GM12878 (cell line): ENCODE results near the gene SYNGR1. TPM values are rescaled to one million over a fixed set of nuclear protein-coding genes. Genes with fewer than 3 reads are reported as not detected.

ENCODE experiments used
- ATAC-seq: fragments of 200-7000 bp; cut with Tn5 transposase; 3 replicates; pipeline ENCODE4 v1.9.1; 2020; ENCODE audit warnings: mild to moderate bottlenecking, moderate library complexity
- BruUV-seq: library from RNA; stranded (reverse); fragments of 400-500 nt; replicated peaks from 2 replicates; lab custom pipeline; 2021; lab: Mats Ljungman, UMichigan
- CTCF ChIA-PET: fragments of 300-600 bp; sonication (Branson Sonifier 250); formaldehyde crosslinking; extraction: SDS; loops from one replicate; lab custom pipeline; 2021; ENCODE audit warnings: inconsistent platforms; lab: Yijun Ruan, JAX
- POLR2A ChIA-PET: fragments of 350-600 bp; formaldehyde crosslinking; extraction: SDS; loops from one replicate; lab custom pipeline; 2021; ENCODE audit warnings: inconsistent platforms; lab: Charles Lee
- RAD21 ChIA-PET: fragments of 300-600 bp; sonication (Branson Sonifier 250); formaldehyde crosslinking; loops from one replicate; lab custom pipeline; 2023; ENCODE audit warnings: antibody characterized with exemption; ENCODE audit not compliant: unreplicated experiment; lab: Charles Lee
- SMC1A ChIA-PET: fragments of 300-600 bp; sonication (Branson Sonifier 250); formaldehyde crosslinking; loops from one replicate; lab custom pipeline; 2023; ENCODE audit not compliant: unreplicated experiment, uncharacterized antibody; lab: Charles Lee
- DNase-seq: peaks from one replicate; pipeline ENCODE4 v3.0.0-alpha.2; 2011; ENCODE audit warnings: low read depth, low spot score
- FAIRE-seq: peaks from 3 replicates; lab custom pipeline; 2011; peaks lifted over from hg19 to GRCh38; lab: Jason Lieb, UNC
- H2AFZ ChIP-seq: 2 replicates; pipeline ENCODE4 v1.6.0; 2011; ENCODE audit warnings: low read depth, low read length, control low read depth; ENCODE audit not compliant: control insufficient read depth
- H3K27ac ChIP-seq: 2 replicates; pipeline ENCODE4 v1.5.1; 2011; ENCODE audit warnings: control low read depth; ENCODE audit not compliant: control insufficient read depth, insufficient read depth
- H3K27me3 ChIP-seq, 2 experiments: replicated peaks in 1 of 2; 2 replicates each; pipeline versions ENCODE4 v1.6.0 to v1.6.1; 2011; ENCODE audit warnings: low read length in 1 of 2; ENCODE audit not compliant: control insufficient read depth in 2 of 2, insufficient read depth in 2 of 2
- H3K36me3 ChIP-seq, 2 experiments: 2 replicates each; pipeline ENCODE4 v1.5.1; 2011; ENCODE audit warnings: low read length in 1 of 2; ENCODE audit not compliant: control insufficient read depth in 2 of 2, insufficient read depth in 2 of 2
- H3K4me1 ChIP-seq: 2 replicates; pipeline ENCODE4 v1.6.1; 2011; ENCODE audit warnings: mild to moderate bottlenecking, low read length, moderate library complexity, mixed read lengths; ENCODE audit not compliant: control insufficient read depth, insufficient read depth
- H3K4me2 ChIP-seq: 2 replicates; pipeline ENCODE4 v1.6.0; 2011; ENCODE audit warnings: control low read depth; ENCODE audit not compliant: control insufficient read depth, insufficient read depth
- H3K4me3 ChIP-seq: fragments of 200-600 bp; sonication (generic); 2 replicates; pipeline ENCODE4 v1.5.1; 2016
- H3K79me2 ChIP-seq: 2 replicates; pipeline ENCODE4 v1.6.0; 2011; ENCODE audit warnings: low read length; ENCODE audit not compliant: control insufficient read depth, insufficient read depth
- H3K9ac ChIP-seq: 2 replicates; pipeline ENCODE4 v1.8.0; 2011; ENCODE audit warnings: low read length, control low read depth, mixed read lengths; ENCODE audit not compliant: control insufficient read depth, insufficient read depth
- H3K9me3 ChIP-seq: replicated peaks from 3 replicates; pipeline ENCODE4 v1.5.1; 2011; ENCODE audit warnings: mild to moderate bottlenecking, low read length; ENCODE audit not compliant: control insufficient read depth, insufficient read depth
- H4K20me1 ChIP-seq: 2 replicates; pipeline ENCODE4 v1.6.0; 2011; ENCODE audit not compliant: control insufficient read depth, insufficient read depth
- EZH2 ChIP-seq: IDR thresholded peaks from 2 replicates; pipeline ENCODE4 v1.6.1; 2012; ENCODE audit warnings: low read depth, mild to moderate bottlenecking, control low read depth, inconsistent platforms, low read length, borderline replicate concordance; ENCODE audit not compliant: control insufficient read depth
- GABPA ChIP-seq: IDR thresholded peaks from 2 replicates; pipeline ENCODE4 v1.6.1; 2014; ENCODE audit warnings: antibody characterized with exemption, low read depth, mild to moderate bottlenecking, inconsistent platforms
- GATAD2B ChIP-seq: fragments of 450-650 bp; conservative IDR thresholded peaks from 2 replicates; pipeline ENCODE4 v1.6.1; 2017; ENCODE audit warnings: low read depth, mild to moderate bottlenecking, moderate library complexity
- HDAC2 ChIP-seq: fragments of 200-600 bp; sonication (generic); IDR thresholded peaks from 2 replicates; pipeline ENCODE4 v1.6.1; 2017
- IRF4 ChIP-seq: IDR thresholded peaks from 2 replicates; pipeline ENCODE4 v1.6.1; 2011; ENCODE audit warnings: low read depth, low read length
- MEF2B ChIP-seq: fragments of 450-650 bp; IDR thresholded peaks from 2 replicates; pipeline ENCODE4 v1.6.1; 2018; ENCODE audit warnings: mild to moderate bottlenecking, moderate library complexity; ENCODE audit not compliant: partially characterized antibody, poor library complexity, severe bottlenecking
- MYB ChIP-seq: fragments of 150-350 bp; IDR thresholded peaks from 2 replicates; pipeline ENCODE4 v1.6.1; 2014; ENCODE audit warnings: mild to moderate bottlenecking, low read depth, low read length, borderline replicate concordance
- NFYB ChIP-seq: IDR thresholded peaks from 2 replicates; pipeline ENCODE4 v1.6.1; 2011; ENCODE audit warnings: low read depth, mild to moderate bottlenecking, low read length, improper control_type of control experiment, moderate library complexity; ENCODE audit not compliant: insufficient read depth
- NR2C1 ChIP-seq: fragments of 450-650 bp; IDR thresholded peaks from 2 replicates; pipeline ENCODE4 v1.6.1; 2017; ENCODE audit warnings: antibody characterized with exemption, mild to moderate bottlenecking, moderate library complexity
- PAX8 ChIP-seq: fragments of 450-650 bp; IDR thresholded peaks from 2 replicates; pipeline ENCODE4 v1.6.1; 2017; ENCODE audit warnings: mild to moderate bottlenecking, moderate library complexity
- POLR2AphosphoS5 ChIP-seq: IDR thresholded peaks from 2 replicates; pipeline ENCODE4 v1.6.1; 2011; ENCODE audit warnings: mild to moderate bottlenecking, low read length, inconsistent platforms
- SIX5 ChIP-seq: IDR thresholded peaks from 2 replicates; pipeline ENCODE4 v1.6.1; 2011; ENCODE audit warnings: mild to moderate bottlenecking, low read depth, low read length, moderate library complexity; ENCODE audit not compliant: severe bottlenecking
- TCF3 ChIP-seq: IDR thresholded peaks from 2 replicates; pipeline ENCODE4 v1.6.1; 2012; ENCODE audit warnings: low read depth, mild to moderate bottlenecking, low read length, borderline replicate concordance; ENCODE audit not compliant: insufficient read depth
- WGBS: methylation state at CpG from one replicate; pipeline ENCODE4 v1.1.6; 2016; ENCODE audit warnings: low lambda C conversion rate; ENCODE audit not compliant: insufficient replicate concordance, insufficient coverage; ENCODE audit errors: missing lambda C conversion rate; 5-methylcytosine and 5-hydroxymethylcytosine counted together
- in situ Hi-C: fragments of 300-500 bp; cut with MboI; formaldehyde crosslinking; loops from 9 replicates; pipeline ENCODE4 v1.14.3; 2018; ENCODE audit warnings: mixed read lengths
- intact Hi-C: fragments of 100-400 bp; cut with micrococcal nuclease; formaldehyde crosslinking; loops from one replicate; pipeline ENCODE4 v1.14.2; 2022; ENCODE audit not compliant: unreplicated experiment
- polyA plus RNA-seq, 11 experiments: library from polyadenylated mRNA; depleted of rRNA in 4 of 11; unstranded in 6 of 11; stranded (reverse) in 5 of 11; fragments of >200 nt; fragmentation: Nextera tagmentation in 4 of 11; fragmentation: Illumina TruSeq in 1 of 11; extraction: Ambion mirVana in 4 of 11; extraction: Trizol in 1 of 11; gene quantifications; 1 replicate in 1 of 11; 2 replicates in 10 of 11; pipeline versions ENCODE4 v1.2.1 to v1.2.3, GENCODE V29; 2011 to 2016; ENCODE audit warnings: inconsistent platforms in 2 of 11, missing spikeins in 2 of 11, low read depth in 1 of 11
- total RNA-seq, 4 experiments: library from RNA; depleted of rRNA in 3 of 4; stranded (reverse); fragments of >200 nt in 3 of 4; fragmentation: Illumina TruSeq in 1 of 4; extraction: Trizol in 1 of 4; gene quantifications; 2 replicates each; pipeline versions ENCODE4 v1.2.1 to v1.2.3, GENCODE V29; 2013 to 2021
- TF ChIP-seq, protein P1 (sequence below): fragments of 450-650 bp; IDR thresholded peaks from 2 replicates; pipeline ENCODE4 v1.6.1; 2017; ENCODE audit warnings: mild to moderate bottlenecking, low read depth, inconsistent platforms; ENCODE audit not compliant: poor library complexity, severe bottlenecking

The SYNGR1 gene
- total and polyA plus RNA-seq, 10 of the 15 experiments (the other 5 are each of a cell fraction or from before 2014, with no cell fraction given): 0.87 to 9.2 (median 3.5) TPM

DNA sequence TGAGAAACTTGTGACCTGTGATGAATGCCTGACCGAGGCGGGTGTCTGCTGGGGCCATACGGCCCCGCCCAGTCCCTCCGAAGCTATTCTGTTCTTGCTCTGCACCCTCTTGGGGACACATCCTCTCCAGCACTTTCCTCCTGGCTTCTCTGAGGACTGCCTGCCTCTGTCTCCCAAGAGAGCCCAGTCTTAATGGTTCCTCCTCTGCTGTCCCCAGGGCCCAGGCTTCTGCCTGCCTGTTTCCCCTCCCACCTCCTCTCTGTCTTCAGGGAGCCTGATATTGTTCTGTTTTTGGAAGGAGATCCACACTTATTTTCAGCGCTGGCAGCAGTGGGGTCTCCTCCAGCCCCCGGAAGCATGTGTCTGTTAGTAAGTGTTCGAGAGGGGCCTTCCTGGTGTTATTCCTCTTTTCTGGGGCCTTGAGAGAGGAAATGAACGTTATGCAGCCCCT is 18.7 kb downstream of the SYNGR1 start (continued):
- TF ChIP-seq, protein P1, sequence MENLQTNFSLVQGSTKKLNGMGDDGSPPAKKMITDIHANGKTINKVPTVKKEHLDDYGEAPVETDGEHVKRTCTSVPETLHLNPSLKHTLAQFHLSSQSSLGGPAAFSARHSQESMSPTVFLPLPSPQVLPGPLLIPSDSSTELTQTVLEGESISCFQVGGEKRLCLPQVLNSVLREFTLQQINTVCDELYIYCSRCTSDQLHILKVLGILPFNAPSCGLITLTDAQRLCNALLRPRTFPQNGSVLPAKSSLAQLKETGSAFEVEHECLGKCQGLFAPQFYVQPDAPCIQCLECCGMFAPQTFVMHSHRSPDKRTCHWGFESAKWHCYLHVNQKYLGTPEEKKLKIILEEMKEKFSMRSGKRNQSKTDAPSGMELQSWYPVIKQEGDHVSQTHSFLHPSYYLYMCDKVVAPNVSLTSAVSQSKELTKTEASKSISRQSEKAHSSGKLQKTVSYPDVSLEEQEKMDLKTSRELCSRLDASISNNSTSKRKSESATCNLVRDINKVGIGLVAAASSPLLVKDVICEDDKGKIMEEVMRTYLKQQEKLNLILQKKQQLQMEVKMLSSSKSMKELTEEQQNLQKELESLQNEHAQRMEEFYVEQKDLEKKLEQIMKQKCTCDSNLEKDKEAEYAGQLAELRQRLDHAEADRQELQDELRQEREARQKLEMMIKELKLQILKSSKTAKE: no peak
- TF ChIP-seq MYB: no peak

DNA sequence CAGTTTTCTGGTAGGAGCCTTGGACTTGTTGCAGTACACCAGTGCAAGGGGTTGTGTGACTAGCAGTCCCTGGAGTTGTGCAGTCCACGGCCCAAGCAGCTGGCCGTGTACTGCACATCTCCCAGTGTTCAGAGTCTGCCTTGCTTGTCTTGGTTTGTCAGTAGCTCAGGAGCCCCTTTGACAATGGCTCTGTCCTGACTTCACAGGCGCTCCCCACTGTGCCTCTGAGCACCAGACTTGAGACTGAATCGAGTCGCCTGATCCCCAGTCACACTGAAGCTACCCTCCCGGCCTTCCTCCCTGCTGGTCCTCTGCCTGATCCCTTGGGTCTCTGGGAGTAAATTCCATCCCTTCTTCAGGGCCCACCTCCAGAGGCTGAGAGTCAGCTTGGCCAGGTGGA is 19.4 kb downstream of the SYNGR1 start:
- CTCF ChIA-PET: interaction anchor here (1.0 to 1.5 kb wide), 3 partner anchors 9 to 37 kb away, joined by 3 to 4 read pairs (median 4); no protein-coding TSS in a partner anchor
- Histone ChIP-seq H2AFZ (no peak overlapping the region), H3K9me3 (peaks cover 1% of the 10 kb centered on the region; the same call in 1 of the 3 replicates), H3K27ac (no peak overlapping the region)
- BruUV-seq: no TSS peak
- in situ Hi-C loops: no loop called here
- TF ChIP-seq NR2C1: no peak
- no peak for TF ChIP-seq EZH2
- no peak for TF ChIP-seq GATAD2B
- TF ChIP-seq HDAC2: no peak
- no peak for TF ChIP-seq MEF2B
- no peak for TF ChIP-seq SIX5
- no peak for TF ChIP-seq NFYB
- no peak for TF ChIP-seq TCF3
- TF ChIP-seq IRF4: no peak
- no peak for TF ChIP-seq POLR2AphosphoS5
- TF ChIP-seq GABPA: no peak
- TF ChIP-seq PAX8: no peak
- TF ChIP-seq, all 136 proteins: peak for 0
- intact Hi-C loops: no loop called here
- WGBS: 79% methylated on average over 6 of the region's 6 CpGs
- Histone ChIP-seq H3K9ac (no peak overlapping the region), H3K27me3 (no peaks in the 10 kb centered on the region; a peak in 1 of 4 replicates), H3K79me2 (no peaks in the 10 kb centered on the region), H4K20me1 (no peaks in the 10 kb centered on the region), H3K4me2 (no peak overlapping the region), H3K4me3 (no peak overlapping the region), H3K4me1 (no peaks in the 10 kb centered on the region), H3K36me3 (no peaks in the 10 kb centered on the region)
- ChIA-PET RAD21 (interaction anchor here (1.1 kb wide), 1 partner anchor 16 kb away, joined by 3 read pairs; no protein-coding TSS in a partner anchor), POLR2A (no interaction called here), SMC1A (interaction anchor here (1.2 kb wide), 1 partner anchor 50 kb away, joined by 3 read pairs; no protein-coding TSS in a partner anchor)
- no peak for ATAC-seq
- DNase-seq: no peak
- FAIRE-seq: no peak
